Activated naive CD4-positive, alpha-beta T cell treated with anti-CD3 and anti-CD28 coated beads, Interleukin-2, amount 10 ng/mL, durations not matched to agents 7 days and 5 days (primary cell): ENCODE measurements around the gene DNAJC1.

Experiments used
- CTCF ChIA-PET: fragments of 350-600 bp; sonication (Branson Sonifier 250); formaldehyde crosslinking; loops from one replicate; lab custom pipeline; 2021; ENCODE audit warnings: antibody characterized with exemption; lab: Charles Lee
- DNase-seq: peaks from one replicate; pipeline ENCODE4 v3.0.0-alpha.2; 2020
- H3K27ac Mint-ChIP-seq: one replicate; pipeline ENCODE4 v1.8.0; 2021; ENCODE audit warnings: mild to moderate bottlenecking, moderate library complexity, mixed read lengths
- H3K27me3 Mint-ChIP-seq: one replicate; pipeline ENCODE4 v1.8.0; 2021; ENCODE audit warnings: mild to moderate bottlenecking, mixed read lengths
- H3K36me3 Mint-ChIP-seq: one replicate; pipeline ENCODE4 v1.8.0; 2021; ENCODE audit warnings: mixed read lengths
- H3K4me1 Mint-ChIP-seq: one replicate; pipeline ENCODE4 v1.8.0; 2021; ENCODE audit warnings: mixed read lengths
- H3K4me3 Mint-ChIP-seq: one replicate; pipeline ENCODE4 v1.8.0; 2021; ENCODE audit warnings: mild to moderate bottlenecking, moderate library complexity, mixed read lengths
- H3K9me3 Mint-ChIP-seq: one replicate; pipeline ENCODE4 v1.8.0; 2021; ENCODE audit warnings: mixed read lengths

Gene DNAJC1

GRCh38 chr10:21961847-21962246 is 41.7 kb downstream of the DNAJC1 start:
- H3K4me1 Mint-ChIP-seq, result no peaks in the 10 kb centered on the region
- no peak overlapping the region for H3K4me3 Mint-ChIP-seq
- DNase-seq, result no peak
- H3K36me3 Mint-ChIP-seq, result no peaks in the 10 kb centered on the region
- no peaks in the 10 kb centered on the region for H3K27me3 Mint-ChIP-seq
- H3K9me3 Mint-ChIP-seq, result no peaks in the 10 kb centered on the region
- H3K27ac Mint-ChIP-seq, result no peak overlapping the region
- CTCF ChIA-PET, result no interaction called here

GRCh38 chr10:21959998-21960397 is 43.5 kb downstream of the DNAJC1 start:
- CTCF ChIA-PET, result no interaction called here
- no peak for DNase-seq
- H3K36me3 Mint-ChIP-seq, result no peaks in the 10 kb centered on the region
- no peak overlapping the region for H3K27ac Mint-ChIP-seq
- H3K4me3 Mint-ChIP-seq, result no peak overlapping the region
- H3K27me3 Mint-ChIP-seq, result no peaks in the 10 kb centered on the region
- H3K4me1 Mint-ChIP-seq, result no peaks in the 10 kb centered on the region
- H3K9me3 Mint-ChIP-seq, result no peaks in the 10 kb centered on the region

- H3K4me1 Mint-ChIP-seq, result no peaks in the 10 kb centered on the region
- no peaks in the 10 kb centered on the region for H3K36me3 Mint-ChIP-seq
- no peaks in the 10 kb centered on the region for H3K27me3 Mint-ChIP-seq
- CTCF ChIA-PET, result no interaction called here
- H3K9me3 Mint-ChIP-seq, result no peaks in the 10 kb centered on the region
- H3K4me3 Mint-ChIP-seq, result no peak overlapping the region
- H3K27ac Mint-ChIP-seq, result no peak overlapping the region
- no peak for DNase-seq
Observed at GRCh38 chr10:21954690-21955089, 48.8 kb downstream of the DNAJC1 start.

GRCh38 chr10:21954132-21954531 is 49.4 kb downstream of the DNAJC1 start:
- Mint-ChIP-seq H3K27ac (no peak overlapping the region), H3K27me3 (no peaks in the 10 kb centered on the region), H3K4me3 (no peak overlapping the region), H3K4me1 (no peaks in the 10 kb centered on the region), H3K36me3 (no peaks in the 10 kb centered on the region), H3K9me3 (no peaks in the 10 kb centered on the region)
- DNase-seq, result no peak
- CTCF ChIA-PET, result no interaction called here

- CTCF ChIA-PET, result interaction anchor here (0.6 kb wide), 1 partner anchor 18 kb away, joined by 3 read pairs; no protein-coding TSS in a partner anchor
- Mint-ChIP-seq H3K4me3 (no peak overlapping the region), H3K27ac (no peak overlapping the region), H3K4me1 (no peaks in the 10 kb centered on the region), H3K36me3 (no peaks in the 10 kb centered on the region), H3K27me3 (no peaks in the 10 kb centered on the region), H3K9me3 (no peaks in the 10 kb centered on the region)
- DNase-seq, result no peak
Observed at GRCh38 chr10:21953585-21954057, 49.9 kb downstream of the DNAJC1 start.

GRCh38 chr10:21950566-21950965 is 53.0 kb downstream of the DNAJC1 start:
- no peaks in the 10 kb centered on the region for H3K36me3 Mint-ChIP-seq
- no peaks in the 10 kb centered on the region for H3K27me3 Mint-ChIP-seq
- no peaks in the 10 kb centered on the region for H3K9me3 Mint-ChIP-seq
- no peak for DNase-seq
- CTCF ChIA-PET, result no interaction called here
- no peak overlapping the region for H3K27ac Mint-ChIP-seq
- no peaks in the 10 kb centered on the region for H3K4me1 Mint-ChIP-seq
- no peak overlapping the region for H3K4me3 Mint-ChIP-seq

- Mint-ChIP-seq H3K4me3 (no peak overlapping the region), H3K27me3 (no peaks in the 10 kb centered on the region), H3K36me3 (no peaks in the 10 kb centered on the region), H3K9me3 (no peaks in the 10 kb centered on the region), H3K4me1 (no peaks in the 10 kb centered on the region), H3K27ac (no peak overlapping the region)
- DNase-seq, result no peak
- CTCF ChIA-PET, result no interaction called here
Observed at GRCh38 chr10:21946946-21947345, 56.6 kb downstream of the DNAJC1 start.

GRCh38 chr10:21944727-21945386 is 58.7 kb downstream of the DNAJC1 start:
- no peaks in the 10 kb centered on the region for H3K27me3 Mint-ChIP-seq
- no peaks in the 10 kb centered on the region for H3K9me3 Mint-ChIP-seq
- CTCF ChIA-PET, result no interaction called here
- H3K27ac Mint-ChIP-seq, result no peak overlapping the region
- DNase-seq, result no peak
- H3K4me3 Mint-ChIP-seq, result no peak overlapping the region
- no peaks in the 10 kb centered on the region for H3K4me1 Mint-ChIP-seq
- no peaks in the 10 kb centered on the region for H3K36me3 Mint-ChIP-seq

- Mint-ChIP-seq H3K9me3 (no peaks in the 10 kb centered on the region), H3K4me3 (no peak overlapping the region), H3K36me3 (peaks cover 4% of the 10 kb centered on the region), H3K4me1 (peaks cover under 1% of the 10 kb centered on the region), H3K27me3 (no peaks in the 10 kb centered on the region), H3K27ac (no peak overlapping the region)
- CTCF ChIA-PET, result no interaction called here
- DNase-seq, result no peak
Observed at GRCh38 chr10:21943633-21944265, 59.8 kb downstream of the DNAJC1 start.

- Mint-ChIP-seq H3K9me3 (peaks cover 11% of the 10 kb centered on the region), H3K27ac (no peak overlapping the region), H3K27me3 (no peaks in the 10 kb centered on the region), H3K4me1 (peaks cover 3% of the 10 kb centered on the region), H3K4me3 (no peak overlapping the region), H3K36me3 (peaks cover 17% of the 10 kb centered on the region)
- no peak for DNase-seq
- CTCF ChIA-PET, result no interaction called here
Observed at GRCh38 chr10:21935439-21936023, 68.0 kb downstream of the DNAJC1 start.

GRCh38 chr10:21934307-21934706 is 69.2 kb downstream of the DNAJC1 start:
- no peak for DNase-seq
- H3K27me3 Mint-ChIP-seq, result no peaks in the 10 kb centered on the region
- H3K4me1 Mint-ChIP-seq, result peaks cover 3% of the 10 kb centered on the region
- peaks cover 17% of the 10 kb centered on the region for H3K36me3 Mint-ChIP-seq
- no peak overlapping the region for H3K27ac Mint-ChIP-seq
- CTCF ChIA-PET, result no interaction called here
- H3K9me3 Mint-ChIP-seq, result peaks cover 11% of the 10 kb centered on the region
- H3K4me3 Mint-ChIP-seq, result no peak overlapping the region

GRCh38 chr10:21929070-21929469 is 74.5 kb downstream of the DNAJC1 start:
- DNase-seq, result no peak
- H3K4me3 Mint-ChIP-seq, result no peak overlapping the region
- no peaks in the 10 kb centered on the region for H3K9me3 Mint-ChIP-seq
- CTCF ChIA-PET, result no interaction called here
- H3K4me1 Mint-ChIP-seq, result no peaks in the 10 kb centered on the region
- H3K36me3 Mint-ChIP-seq, result no peaks in the 10 kb centered on the region
- no peaks in the 10 kb centered on the region for H3K27me3 Mint-ChIP-seq
- H3K27ac Mint-ChIP-seq, result no peak overlapping the region

GRCh38 chr10:21927631-21928353 is 75.7 kb downstream of the DNAJC1 start:
- no peaks in the 10 kb centered on the region for H3K9me3 Mint-ChIP-seq
- no peak overlapping the region for H3K27ac Mint-ChIP-seq
- no peak for DNase-seq
- H3K27me3 Mint-ChIP-seq, result no peaks in the 10 kb centered on the region
- CTCF ChIA-PET, result no interaction called here
- H3K4me1 Mint-ChIP-seq, result no peaks in the 10 kb centered on the region
- H3K4me3 Mint-ChIP-seq, result no peak overlapping the region
- H3K36me3 Mint-ChIP-seq, result no peaks in the 10 kb centered on the region

GRCh38 chr10:21926949-21927348 is 76.6 kb downstream of the DNAJC1 start:
- Mint-ChIP-seq H3K27me3 (no peaks in the 10 kb centered on the region), H3K4me1 (no peaks in the 10 kb centered on the region), H3K36me3 (no peaks in the 10 kb centered on the region), H3K9me3 (no peaks in the 10 kb centered on the region), H3K4me3 (no peak overlapping the region), H3K27ac (no peak overlapping the region)
- no peak for DNase-seq
- CTCF ChIA-PET, result interaction anchor here (1.2 kb wide), 1 partner anchor 17 kb away, joined by 3 read pairs; no protein-coding TSS in a partner anchor
